Neural cell (in vitro differentiated cells): Measurements from ENCODE around the gene GRAMD1B.

ENCODE experiments used
- EP300 ChIP-seq: fragments of 450-650 bp; conservative IDR thresholded peaks from 2 replicates; pipeline ENCODE4 v1.6.1; 2014; ENCODE audit warnings: antibody characterized with exemption, mild to moderate bottlenecking, moderate library complexity; ENCODE audit not compliant: poor library complexity, severe bottlenecking
- RAD21 ChIP-seq: fragments of 450-650 bp; conservative IDR thresholded peaks from 2 replicates; pipeline ENCODE4 v1.6.1; 2014; ENCODE audit warnings: antibody characterized with exemption, mild to moderate bottlenecking, moderate library complexity
- REST ChIP-seq: IDR thresholded peaks from 2 replicates; pipeline ENCODE4 v1.6.1; 2012; ENCODE audit warnings: borderline replicate concordance

GRCh38 chr11:123482218-123482617 is 52.1 kb downstream of the GRAMD1B start:
- TF ChIP-seq RAD21 = no peak
- no peak for TF ChIP-seq REST
- TF ChIP-seq EP300 = no peak
